Loucy (cell line): ENCODE measurements around the gene LIG3.
"Not testable (repeated sequence)": the region's sequence is repeated elsewhere in the genome, so short reads cannot be mapped to it uniquely, and the experiment has no call there.

Experiments
- H2AFZ ChIP-seq: fragments of 200-600 bp; sonication (generic); 2 replicates; pipeline ENCODE4 v1.6.0; 2016; ENCODE audit warnings: antibody characterized with exemption, mild to moderate bottlenecking, low read length, moderate library complexity
- H3F3A ChIP-seq: fragments of 200-600 bp; 2 replicates; pipeline ENCODE4 v1.6.0; 2016; ENCODE audit warnings: antibody characterized with exemption, low read depth, mild to moderate bottlenecking
- H3K27me3 ChIP-seq: fragments of 200-600 bp; sonication (generic); 2 replicates; pipeline ENCODE4 v1.6.1; 2014; ENCODE audit warnings: low read length, mild to moderate bottlenecking; ENCODE audit not compliant: insufficient read depth, poor library complexity, severe bottlenecking
- H3K36me3 ChIP-seq: fragments of 200-600 bp; sonication (generic); 2 replicates; pipeline ENCODE4 v1.6.1; 2016; ENCODE audit warnings: low read length; ENCODE audit not compliant: insufficient read depth
- H3K4me1 ChIP-seq: fragments of 200-600 bp; sonication (generic); 2 replicates; pipeline ENCODE4 v1.5.1; 2014; ENCODE audit warnings: low read length, mild to moderate bottlenecking; ENCODE audit not compliant: insufficient read depth, poor library complexity, severe bottlenecking
- H3K4me2 ChIP-seq: fragments of 200-600 bp; sonication (generic); 2 replicates; pipeline ENCODE4 v1.6.0; 2014; ENCODE audit warnings: antibody characterized with exemption, low read length, low read depth, mild to moderate bottlenecking; ENCODE audit not compliant: poor library complexity, severe bottlenecking
- H3K4me3 ChIP-seq: fragments of 200-600 bp; sonication (generic); 2 replicates; pipeline ENCODE4 v1.5.1; 2014; ENCODE audit warnings: low read length, mild to moderate bottlenecking, mixed read lengths; ENCODE audit not compliant: poor library complexity, severe bottlenecking
- H3K79me2 ChIP-seq: fragments of 200-600 bp; sonication (generic); 2 replicates; pipeline ENCODE4 v1.6.1; 2014; ENCODE audit warnings: low read length; ENCODE audit not compliant: insufficient read depth
- H3K9ac ChIP-seq: fragments of 200-600 bp; sonication (generic); 2 replicates; pipeline ENCODE4 v1.6.0; 2014; ENCODE audit warnings: mild to moderate bottlenecking, low read depth, low read length, moderate library complexity; ENCODE audit not compliant: poor library complexity, severe bottlenecking
- H3K9me2 ChIP-seq: fragments of 200-600 bp; sonication (generic); replicated peaks from 2 replicates; pipeline ENCODE4 v1.6.1; 2016; ENCODE audit warnings: low read depth, low read length, mixed read lengths
- H3K9me3 ChIP-seq: fragments of 200-600 bp; sonication (generic); 2 replicates; pipeline ENCODE4 v1.6.1; 2014; ENCODE audit warnings: mild to moderate bottlenecking, antibody characterized with exemption, low read length, low read depth; ENCODE audit not compliant: insufficient read depth
- H4K20me1 ChIP-seq: fragments of 200-600 bp; sonication (generic); 2 replicates; pipeline ENCODE4 v1.6.0; 2014; ENCODE audit warnings: antibody characterized with exemption, low read length, mild to moderate bottlenecking; ENCODE audit not compliant: insufficient read depth, poor library complexity, severe bottlenecking
- EZH2phosphoT487 ChIP-seq: fragments of 200-600 bp; IDR thresholded peaks from 2 replicates; pipeline ENCODE4 v1.6.1; 2018; ENCODE audit warnings: antibody characterized with exemption, mild to moderate bottlenecking, moderate library complexity, borderline replicate concordance
- TF ChIP-seq, protein P1 (sequence below): fragments of 200-600 bp; sonication (generic); conservative IDR thresholded peaks from 2 replicates; pipeline ENCODE4 v1.5.1; 2014; ENCODE audit warnings: mild to moderate bottlenecking, antibody characterized with exemption, low read length

LIG3 gene

DNA sequence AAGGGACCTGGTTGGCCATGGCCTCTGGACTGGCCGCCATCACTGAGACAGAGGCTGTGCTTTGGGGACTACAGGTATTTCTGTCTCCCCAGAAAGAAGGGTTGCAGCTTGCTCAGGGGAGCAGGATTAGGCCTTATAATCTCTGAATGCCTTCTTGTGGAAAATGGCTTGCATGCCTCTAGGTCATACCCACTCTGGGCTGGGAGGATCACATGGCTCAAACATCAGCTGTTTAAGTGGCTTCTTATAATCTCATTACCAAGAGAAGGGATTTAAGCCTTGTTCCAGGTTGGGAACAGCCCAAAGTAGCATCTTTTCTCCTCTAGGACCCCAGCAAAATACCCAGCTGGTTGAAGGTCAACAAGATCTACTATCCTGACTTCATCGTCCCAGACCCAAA, 19.1 kb downstream of the LIG3 start:
- Histone ChIP-seq H2AFZ (no peak overlapping the region), H3K27me3 (no peaks in the 10 kb centered on the region), H3F3A (no peaks in the 10 kb centered on the region), H4K20me1 (no peaks in the 10 kb centered on the region), H3K79me2 (no peaks in the 10 kb centered on the region), H3K9me2 (no peaks in the 10 kb centered on the region), H3K4me3 (no peak overlapping the region), H3K36me3 (peaks cover 86% of the 10 kb centered on the region; the same call in 1 of the 2 replicates), H3K9ac (no peak overlapping the region), H3K4me1 (no peaks in the 10 kb centered on the region), H3K4me2 (no peak overlapping the region), H3K9me3 (no peaks in the 10 kb centered on the region)
- TF ChIP-seq EZH2phosphoT487: no peak
- TF ChIP-seq, protein P1, sequence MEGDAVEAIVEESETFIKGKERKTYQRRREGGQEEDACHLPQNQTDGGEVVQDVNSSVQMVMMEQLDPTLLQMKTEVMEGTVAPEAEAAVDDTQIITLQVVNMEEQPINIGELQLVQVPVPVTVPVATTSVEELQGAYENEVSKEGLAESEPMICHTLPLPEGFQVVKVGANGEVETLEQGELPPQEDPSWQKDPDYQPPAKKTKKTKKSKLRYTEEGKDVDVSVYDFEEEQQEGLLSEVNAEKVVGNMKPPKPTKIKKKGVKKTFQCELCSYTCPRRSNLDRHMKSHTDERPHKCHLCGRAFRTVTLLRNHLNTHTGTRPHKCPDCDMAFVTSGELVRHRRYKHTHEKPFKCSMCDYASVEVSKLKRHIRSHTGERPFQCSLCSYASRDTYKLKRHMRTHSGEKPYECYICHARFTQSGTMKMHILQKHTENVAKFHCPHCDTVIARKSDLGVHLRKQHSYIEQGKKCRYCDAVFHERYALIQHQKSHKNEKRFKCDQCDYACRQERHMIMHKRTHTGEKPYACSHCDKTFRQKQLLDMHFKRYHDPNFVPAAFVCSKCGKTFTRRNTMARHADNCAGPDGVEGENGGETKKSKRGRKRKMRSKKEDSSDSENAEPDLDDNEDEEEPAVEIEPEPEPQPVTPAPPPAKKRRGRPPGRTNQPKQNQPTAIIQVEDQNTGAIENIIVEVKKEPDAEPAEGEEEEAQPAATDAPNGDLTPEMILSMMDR: no peak

DNA sequence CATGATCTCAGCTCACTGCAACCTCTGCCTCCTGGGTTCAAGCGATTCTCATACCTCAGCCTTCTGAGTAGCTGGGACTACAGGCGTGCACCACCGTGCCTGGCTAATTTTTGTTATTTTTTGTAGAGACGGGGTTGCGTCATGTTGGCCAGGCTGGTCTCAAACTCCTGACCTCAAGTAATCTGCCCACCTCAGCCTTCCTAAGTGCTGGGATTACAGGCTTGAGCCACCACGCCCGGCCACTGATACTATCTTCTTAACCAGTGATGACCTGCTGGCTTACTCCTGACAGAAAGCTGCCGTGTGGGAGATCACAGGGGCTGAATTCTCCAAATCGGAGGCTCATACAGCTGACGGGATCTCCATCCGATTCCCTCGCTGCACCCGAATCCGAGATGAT, 20.7 kb downstream of the LIG3 start:
- H4K20me1 ChIP-seq, H2AFZ ChIP-seq, H3K79me2 ChIP-seq, H3K4me1 ChIP-seq, H3K9me3 ChIP-seq, H3K4me3 ChIP-seq, H3K4me2 ChIP-seq, H3K27me3 ChIP-seq, H3K9me2 ChIP-seq, H3F3A ChIP-seq, H3K9ac ChIP-seq: not testable (repeated sequence)
- H3K36me3 ChIP-seq: peaks cover 71% of the 10 kb centered on the region; the same call in 1 of the 2 replicates

DNA sequence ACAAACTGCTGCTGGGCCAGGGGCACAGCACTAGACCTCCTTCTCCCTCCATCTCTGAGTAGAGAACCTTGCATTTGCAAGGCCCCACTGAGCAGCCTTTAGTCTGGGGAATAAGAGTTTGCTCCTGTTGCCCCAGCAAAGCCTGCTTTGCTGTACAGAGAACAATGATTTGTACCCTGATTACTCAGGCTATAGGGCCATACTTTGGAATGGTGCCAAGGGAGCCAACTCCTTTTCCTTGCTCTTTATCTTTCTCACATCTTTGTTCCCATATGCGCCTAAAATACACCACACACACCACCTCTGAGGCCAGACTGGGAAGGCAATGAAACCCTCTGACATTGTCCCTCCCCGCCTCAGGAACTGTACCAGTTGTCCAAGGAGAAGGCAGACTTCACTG, 21.2 kb downstream of the LIG3 start:
- Histone ChIP-seq H3K9ac (no peak overlapping the region), H3K27me3 (no peaks in the 10 kb centered on the region), H3K9me3 (no peaks in the 10 kb centered on the region), H3K36me3 (peaks cover 70% of the 10 kb centered on the region; the same call in 1 of the 2 replicates), H3K4me1 (no peaks in the 10 kb centered on the region), H3K4me2 (no peak overlapping the region), H3K79me2 (no peaks in the 10 kb centered on the region), H3K9me2 (no peaks in the 10 kb centered on the region), H2AFZ (no peak overlapping the region), H3F3A (no peaks in the 10 kb centered on the region), H3K4me3 (no peak overlapping the region), H4K20me1 (no peaks in the 10 kb centered on the region)
- no peak for TF ChIP-seq EZH2phosphoT487
- TF ChIP-seq, protein P1: no peak

DNA sequence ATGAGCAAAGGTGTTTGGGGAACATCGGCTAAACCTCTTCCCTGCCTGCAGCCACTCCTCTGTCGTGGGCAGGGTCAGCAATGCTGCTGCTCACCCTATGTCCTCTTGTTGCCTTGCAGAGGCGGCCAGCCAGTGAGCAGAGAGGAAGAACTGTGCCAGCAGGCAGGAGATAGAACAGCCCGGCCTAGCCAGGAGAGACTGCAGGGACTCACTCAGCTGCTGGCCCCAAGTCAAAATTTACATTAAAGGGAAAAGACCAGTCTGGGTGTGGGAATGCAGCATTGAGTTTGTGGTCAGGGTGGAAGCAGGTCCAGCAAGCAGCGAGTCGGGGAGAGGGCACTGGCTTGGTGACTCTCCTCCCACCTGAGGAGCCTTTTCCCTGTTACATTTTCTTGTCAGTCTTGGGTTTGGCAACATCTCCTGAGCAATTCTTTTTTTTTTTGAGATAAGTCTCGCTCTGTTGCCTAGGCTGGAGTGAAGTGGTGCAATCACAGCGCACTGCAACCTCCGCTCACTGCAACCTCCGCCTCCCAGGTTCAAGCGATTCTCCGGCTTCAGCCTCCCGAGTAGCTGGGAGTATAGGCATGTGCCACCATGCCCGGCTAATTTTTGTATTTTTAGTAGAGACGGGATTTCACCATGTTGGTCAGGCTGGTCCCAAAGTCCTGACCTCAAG, 22.7 kb downstream of the LIG3 start:
- Histone ChIP-seq H2AFZ (no peak overlapping the region), H3K9me2 (no peaks in the 10 kb centered on the region), H3K9ac (no peak overlapping the region), H3F3A (no peaks in the 10 kb centered on the region), H3K4me1 (no peaks in the 10 kb centered on the region), H3K79me2 (no peaks in the 10 kb centered on the region), H3K4me2 (no peak overlapping the region), H3K4me3 (no peak overlapping the region), H3K27me3 (no peaks in the 10 kb centered on the region), H3K36me3 (peaks cover 56% of the 10 kb centered on the region; the same call in 1 of the 2 replicates), H3K9me3 (no peaks in the 10 kb centered on the region), H4K20me1 (no peaks in the 10 kb centered on the region)
- TF ChIP-seq, protein P1: no peak
- no peak for TF ChIP-seq EZH2phosphoT487
